Kidney tubule cell (primary cell): Measurements from ENCODE around the gene NMT1.

Experiments
- DNase-seq: peaks from one replicate; pipeline ENCODE4 v3.0.0-alpha.2; 2018; ENCODE audit warnings: low spot score

The NMT1 gene

GRCh38 chr17:45135978-45136791, 75.1 kb downstream of the NMT1 start:
- DNase-seq, result no peak

DNA sequence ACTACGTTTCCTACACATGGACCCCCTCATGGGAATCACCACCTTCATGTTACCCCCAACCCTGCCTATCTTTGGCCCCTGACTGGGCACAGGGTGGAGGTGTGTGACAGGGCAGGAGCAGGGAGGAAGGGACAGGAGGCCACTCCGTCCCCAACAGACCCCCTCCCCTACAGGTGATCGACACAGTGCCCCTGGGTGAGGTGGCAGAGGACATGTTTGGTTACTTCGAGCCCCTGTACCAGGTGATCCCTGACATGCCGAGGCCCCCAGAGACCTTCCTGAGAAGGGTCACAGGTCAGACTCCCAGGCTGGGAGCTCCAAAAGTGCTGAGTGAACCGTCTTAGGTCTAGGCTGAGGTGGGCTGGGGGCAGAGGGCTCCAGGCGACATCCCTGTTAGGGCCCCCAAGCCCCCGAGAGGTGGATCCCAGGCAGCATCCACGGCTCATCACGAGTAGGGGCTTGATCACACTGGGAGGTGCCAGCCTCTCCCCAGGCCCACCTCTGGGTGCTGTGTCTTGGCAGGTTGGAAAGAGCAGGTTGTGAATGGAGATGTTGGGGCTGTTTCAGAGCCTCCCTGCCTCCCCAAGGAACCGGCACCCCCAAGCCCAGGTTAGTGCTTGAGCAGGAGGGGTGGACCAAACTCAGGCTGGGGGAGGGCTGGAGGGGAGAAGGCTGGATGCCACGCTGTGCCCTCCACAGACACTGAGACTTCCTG, 75.9 kb downstream of the NMT1 start:
- DNase-seq, result no peak

DNA sequence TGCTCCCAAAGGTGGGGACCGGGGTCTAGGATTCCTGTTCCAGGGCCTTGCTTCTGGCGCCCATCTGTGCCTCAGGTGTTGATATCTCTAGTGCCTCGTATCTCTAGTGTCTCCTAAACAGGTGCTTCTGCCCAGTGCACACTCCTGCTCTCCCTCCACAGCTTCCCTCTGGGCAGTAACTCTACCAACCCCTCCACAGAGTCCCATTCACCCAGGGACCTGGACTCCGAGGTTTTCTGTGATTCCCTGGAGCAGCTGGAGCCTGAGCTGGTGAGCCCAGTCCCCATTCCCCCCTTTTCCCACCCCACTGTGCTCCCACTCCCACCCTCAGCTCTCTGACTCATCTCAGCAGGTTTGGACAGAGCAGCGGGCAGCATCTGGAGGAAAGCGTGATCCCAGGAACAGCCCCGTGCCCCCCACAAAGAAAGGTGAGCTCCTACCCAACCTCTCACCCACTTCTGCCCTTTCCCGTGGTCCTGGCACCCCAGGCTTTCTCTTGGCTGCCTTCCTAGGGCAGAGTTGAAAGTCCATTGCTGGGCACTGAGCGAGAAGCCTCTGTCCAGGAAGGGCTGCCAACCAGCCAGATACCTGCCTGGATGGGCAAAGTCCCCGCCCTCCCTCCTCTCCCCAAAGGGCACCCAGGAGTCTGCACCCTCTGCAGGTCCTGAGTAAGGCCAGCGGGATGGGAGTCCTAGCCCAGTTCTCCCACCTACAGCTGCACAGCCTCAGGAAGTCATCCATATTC, 76.6 kb downstream of the NMT1 start:
- no peak for DNase-seq

GRCh38 chr17:45138911-45139532, 77.9 kb downstream of the NMT1 start:
- no peak for DNase-seq

DNA sequence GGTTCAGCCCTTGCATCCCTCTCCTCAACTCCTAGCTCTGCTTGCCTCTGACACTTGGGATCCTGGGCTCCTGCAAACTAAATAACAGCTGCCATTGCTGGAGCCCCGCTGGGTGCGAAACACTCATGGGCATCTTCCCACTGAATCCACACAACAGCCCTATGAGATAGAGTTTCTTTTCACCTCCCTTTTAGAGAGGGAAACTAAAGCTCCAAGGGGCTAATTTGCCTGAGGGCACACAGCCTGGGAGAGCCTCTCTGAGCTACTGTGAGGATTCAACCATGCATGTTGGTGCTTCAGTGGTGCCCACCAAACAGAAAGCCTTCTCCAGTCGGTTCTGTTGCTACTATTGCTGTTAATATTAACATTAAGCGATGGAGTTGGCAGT, 78.4 kb downstream of the NMT1 start:
- DNase-seq, result no peak

GRCh38 chr17:45143094-45143670, 82.1 kb downstream of the NMT1 start:
- DNase-seq, result no peak

DNA sequence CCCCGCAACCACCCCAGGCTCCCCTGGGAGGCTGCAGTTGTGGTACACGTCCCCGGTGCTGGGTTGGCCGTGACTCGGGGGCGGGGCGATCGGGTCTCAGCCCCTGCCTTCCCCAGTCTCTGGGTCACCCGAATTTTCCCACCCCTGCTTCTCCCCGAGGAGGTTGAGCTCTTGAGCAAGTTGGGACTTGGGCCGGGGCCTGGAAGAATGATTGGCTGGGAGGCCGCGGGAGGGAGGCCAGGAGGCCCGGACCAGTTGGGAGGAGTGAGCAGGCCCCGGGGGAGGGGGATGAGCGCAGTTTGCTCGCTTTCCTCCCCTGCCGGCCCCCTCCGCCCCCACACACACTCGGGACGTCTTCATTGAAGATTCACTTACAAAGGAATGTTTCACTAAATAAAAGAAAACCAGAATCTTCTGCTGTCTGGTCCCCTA, 82.7 kb downstream of the NMT1 start:
- no peak for DNase-seq

GRCh38 chr17:45144199-45145034, 83.3 kb downstream of the NMT1 start:
- no peak for DNase-seq

- no peak for DNase-seq
Measured at GRCh38 chr17:45145035-45145389, 83.9 kb downstream of the NMT1 start.

DNA sequence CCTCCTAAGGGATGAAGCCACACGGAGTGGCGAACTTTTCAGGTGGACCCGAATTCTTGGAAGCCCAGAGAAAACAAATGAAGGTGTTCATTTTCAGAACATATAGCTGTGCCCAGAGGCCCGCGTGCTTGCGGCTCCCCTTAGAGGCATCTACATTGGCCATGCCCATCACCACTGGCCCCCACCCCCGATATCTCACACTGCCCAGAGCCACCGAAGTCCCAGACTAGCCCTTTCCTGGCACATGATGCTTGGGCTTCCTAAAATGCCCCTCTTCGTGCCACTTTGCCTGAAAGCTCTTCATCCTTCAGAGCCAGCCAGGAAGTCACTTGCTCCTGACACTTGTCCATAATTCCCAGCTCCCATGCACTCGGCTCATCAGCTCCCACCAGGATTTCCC, 85.0 kb downstream of the NMT1 start:
- DNase-seq, result no peak

- no peak for DNase-seq
Measured at GRCh38 chr17:45146592-45146889, 85.4 kb downstream of the NMT1 start.

DNA sequence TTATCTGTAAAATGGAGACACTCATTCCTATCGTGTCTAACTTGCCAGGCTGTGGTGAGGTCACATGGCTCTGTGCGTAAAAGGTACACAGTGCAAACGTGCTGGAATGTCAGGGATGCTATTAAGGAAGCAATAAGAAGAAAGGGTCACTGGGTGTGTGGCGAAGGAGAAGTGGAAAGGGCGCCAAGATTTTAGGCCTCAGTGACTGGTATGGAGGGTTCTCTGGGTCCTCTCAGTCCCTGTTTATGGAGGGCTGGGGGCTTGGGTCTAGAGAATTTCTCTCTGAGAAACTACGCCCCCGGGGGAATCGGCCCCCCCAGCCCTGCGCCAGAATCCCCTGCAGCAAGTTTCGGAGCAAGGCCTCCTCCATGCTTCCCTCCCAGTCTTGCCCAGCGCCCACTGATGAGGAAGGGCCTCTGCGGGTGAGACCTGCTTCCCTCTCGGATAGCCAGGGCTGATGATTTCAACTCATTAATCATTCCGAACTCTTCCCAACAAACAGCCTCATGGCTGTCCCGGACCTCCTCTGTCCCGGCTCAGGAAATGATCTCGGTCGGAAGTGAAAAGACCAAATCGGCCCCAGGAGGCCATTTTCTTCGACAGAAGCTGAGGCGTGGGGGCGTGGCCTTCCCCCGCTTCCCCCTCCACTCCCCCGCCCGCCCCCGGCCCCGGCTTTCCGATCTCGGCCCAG, 85.9 kb downstream of the NMT1 start:
- DNase-seq, result peak; percentile 88

- peak; percentile 94 for DNase-seq
Measured at GRCh38 chr17:45147581-45148182, 86.6 kb downstream of the NMT1 start.

- peak; percentile 100 for DNase-seq
Measured at GRCh38 chr17:45148183-45149036, 87.3 kb downstream of the NMT1 start, which contains the start of gene HEXIM1. HEXIM1 (plus strand) TSS chr17:45148475; CDS start chr17:45149191, 716 bp downstream.

GRCh38 chr17:45149037-45149668, 88.0 kb downstream of the NMT1 start:
- DNase-seq, result peak; percentile 88

GRCh38 chr17:45149669-45150664, 88.8 kb downstream of the NMT1 start:
- DNase-seq, result peak; percentile 72
